GM23248 (cell line): ENCODE measurements around the gene TPH1.

Experiments used
- EZH2 ChIP-seq: fragments of 200-600 bp; sonication (generic); IDR thresholded peaks from 2 replicates; pipeline ENCODE4 v1.6.1; 2018; ENCODE audit warnings: antibody characterized with exemption, mild to moderate bottlenecking; ENCODE audit not compliant: insufficient read depth, poor library complexity, severe bottlenecking
- EZH2phosphoT487 ChIP-seq: fragments of 200-600 bp; sonication (generic); IDR thresholded peaks from 2 replicates; pipeline ENCODE4 v1.6.1; 2018; ENCODE audit warnings: antibody characterized with exemption, moderate library complexity, mild to moderate bottlenecking, low read depth; ENCODE audit not compliant: insufficient read depth

DNA sequence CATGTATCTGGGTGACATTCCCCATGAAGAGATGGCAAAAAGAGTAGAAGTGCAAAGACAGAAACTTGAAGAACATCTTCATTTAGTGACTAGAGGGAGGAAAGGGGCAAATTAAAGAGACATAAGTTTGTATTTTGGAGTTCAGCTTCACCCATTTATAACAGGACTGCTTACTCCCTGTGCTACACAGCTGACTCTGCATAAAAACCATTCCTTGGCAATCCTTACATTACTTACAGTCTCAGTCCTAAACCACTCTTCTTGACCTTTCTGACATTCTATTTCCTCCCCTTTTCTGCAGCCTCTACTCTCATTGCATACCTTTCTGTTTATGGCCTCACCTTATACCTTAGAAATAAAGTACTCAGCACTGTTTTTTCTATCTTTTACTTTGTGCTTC, 26.4 kb downstream of the TPH1 start:
- TF ChIP-seq EZH2 (no peak), EZH2phosphoT487 (no peak)
